Neural progenitor cell (in vitro differentiated cells): ENCODE measurements around the gene PTPA.

Source experiments
- CTCF ChIP-seq: fragments of 200-600 bp; sonication (generic); IDR thresholded peaks from 2 replicates; pipeline ENCODE4 v1.5.1; 2017; ENCODE audit warnings: antibody characterized with exemption, mild to moderate bottlenecking
- EZH2 ChIP-seq: fragments of 200-600 bp; sonication (generic); IDR thresholded peaks from 2 replicates; pipeline ENCODE4 v1.6.1; 2017; ENCODE audit warnings: antibody characterized with exemption, mild to moderate bottlenecking, moderate library complexity
- EZH2phosphoT487 ChIP-seq: fragments of 200-600 bp; sonication (generic); IDR thresholded peaks from 2 replicates; pipeline ENCODE4 v1.6.1; 2017; ENCODE audit warnings: antibody characterized with exemption

DNA sequence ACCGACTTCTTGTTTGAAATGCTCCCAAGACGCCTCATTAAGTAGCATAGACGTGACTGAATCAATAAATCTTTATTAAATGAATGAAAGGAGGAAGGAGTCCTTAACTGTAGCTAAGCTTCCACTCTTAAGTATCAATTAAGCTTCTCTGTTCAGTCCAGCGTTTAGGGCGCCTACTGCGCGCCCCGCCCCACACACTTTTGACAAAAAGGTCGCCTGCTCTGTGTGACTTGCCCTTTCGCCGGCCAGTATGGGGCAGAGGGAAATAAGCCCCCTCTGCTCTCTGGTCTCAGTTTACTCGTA, 31.0 kb upstream of the PTPA start:
- TF ChIP-seq CTCF (no peak), EZH2 (no peak), EZH2phosphoT487 (no peak)
